NCI-H128 (cell line): ENCODE results near the gene NT5C3B.
"Not testable (repeated sequence)": the region's sequence is repeated elsewhere in the genome, so short reads cannot be mapped to it uniquely, and the experiment has no call there.

Experiments
- DNase-seq: peaks from one replicate; lab custom pipeline; 2025; ENCODE audit not compliant: unreplicated experiment; lab: John Stamatoyannopoulos, UW

Gene NT5C3B

GRCh38 chr17:41840781-41841180 lies 4.7 kb upstream of the NT5C3B start:
- not testable (repeated sequence) for DNase-seq

- DNase-seq, result not testable (repeated sequence)
Observed at GRCh38 chr17:41839448-41839847, 3.4 kb upstream of the NT5C3B start.

- no peak for DNase-seq
Observed at GRCh38 chr17:41837761-41838538, 1.9 kb upstream of the NT5C3B start, which contains the start of gene KLHL10. Gene KLHL10, plus strand, starts transcription at chr17:41837825. Its CDS starts 108 bp downstream, at chr17:41837933.

GRCh38 chr17:41836550-41837196 lies 641 bp upstream of the NT5C3B start:
- no peak for DNase-seq

GRCh38 chr17:41835214-41835799 lies 725 bp downstream of the NT5C3B start:
- DNase-seq, result no peak

GRCh38 chr17:41829961-41830360 lies 6.1 kb downstream of the NT5C3B start:
- DNase-seq, result not testable (repeated sequence)

- DNase-seq, result no peak
Observed at GRCh38 chr17:41825175-41825845, 10.7 kb downstream of the NT5C3B start.

GRCh38 chr17:41824086-41824485 lies 11.9 kb downstream of the NT5C3B start:
- DNase-seq, result no peak

GRCh38 chr17:41823580-41823979 lies 12.5 kb downstream of the NT5C3B start:
- DNase-seq, result no peak

GRCh38 chr17:41823141-41823524 lies 12.9 kb downstream of the NT5C3B start:
- no peak for DNase-seq

- no peak for DNase-seq
Observed at GRCh38 chr17:41822216-41823140, 13.6 kb downstream of the NT5C3B start.

- no peak for DNase-seq
Observed at GRCh38 chr17:41821776-41822175, 14.3 kb downstream of the NT5C3B start.

GRCh38 chr17:41818024-41818423 lies 18.0 kb downstream of the NT5C3B start:
- no peak for DNase-seq

GRCh38 chr17:41816637-41817320 lies 19.3 kb downstream of the NT5C3B start:
- no peak for DNase-seq

- no peak for DNase-seq
Observed at GRCh38 chr17:41814195-41814594, 21.8 kb downstream of the NT5C3B start.

- no peak for DNase-seq
Observed at GRCh38 chr17:41813699-41814124, 22.3 kb downstream of the NT5C3B start.

GRCh38 chr17:41813152-41813680 lies 22.8 kb downstream of the NT5C3B start:
- DNase-seq, result no peak

GRCh38 chr17:41812381-41813151 lies 23.5 kb downstream of the NT5C3B start, which contains the start of gene FKBP10:
Gene FKBP10, plus strand, starts transcription at chr17:41813004. Its CDS starts 31 bp downstream, at chr17:41813035.
- DNase-seq, result peak; percentile 37
